NCI-H1694 treated with DMSO at 0.1 percent for 48 hours (cell line): ENCODE measurements around the gene ZNF277.
"Not testable (repeated sequence)": the region's sequence is repeated elsewhere in the genome, so short reads cannot be mapped to it uniquely, and the experiment has no call there.

Experiments
- DNase-seq: peaks from one replicate; lab custom pipeline; 2025; lab: John Stamatoyannopoulos, UW

ZNF277 gene

GRCh38 chr7:112211348-112211907 lies 4.9 kb downstream of the ZNF277 start:
- DNase-seq, result no peak

GRCh38 chr7:112212571-112212970 lies 6.1 kb downstream of the ZNF277 start:
- no peak for DNase-seq

DNA sequence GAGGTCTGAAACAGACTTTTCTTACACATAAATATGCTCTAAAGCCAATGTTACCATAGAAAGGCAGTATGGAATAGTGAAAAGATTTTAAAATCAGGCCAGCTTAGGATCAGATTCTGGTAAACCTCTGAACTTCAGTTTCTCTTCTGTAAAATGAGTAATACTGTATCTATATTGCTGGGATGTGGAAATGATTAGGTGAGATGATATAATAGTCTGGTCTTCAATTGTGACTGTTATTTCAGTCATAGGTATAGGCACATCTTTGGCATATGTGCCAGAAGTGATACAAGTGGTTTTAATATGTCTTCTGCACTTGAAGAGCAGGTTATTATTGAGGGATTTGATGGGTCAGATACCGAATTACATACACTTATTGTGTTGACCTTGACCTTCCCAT lies 7.2 kb downstream of the ZNF277 start:
- no peak for DNase-seq

- no peak for DNase-seq
Observed at GRCh38 chr7:112214268-112214667, 7.8 kb downstream of the ZNF277 start.

DNA sequence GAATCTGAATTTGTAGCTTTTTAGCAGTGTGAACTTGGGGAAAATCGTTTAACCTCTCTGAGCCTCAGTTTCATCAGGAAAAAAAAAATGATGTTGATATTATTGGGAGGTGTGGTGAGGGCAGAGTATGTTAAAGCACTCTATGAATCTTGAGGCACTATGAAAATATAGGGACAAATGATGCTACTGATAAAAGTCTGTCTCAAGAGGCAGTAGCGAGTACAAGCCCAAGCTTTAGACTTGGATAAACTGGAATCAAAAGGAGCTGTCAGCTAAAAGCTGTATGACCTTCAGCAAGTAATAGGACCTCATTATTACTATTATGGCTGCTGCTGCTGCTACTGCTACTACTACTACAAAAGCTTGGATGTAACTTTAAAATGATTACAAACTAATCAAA lies 8.4 kb downstream of the ZNF277 start:
- no peak for DNase-seq

GRCh38 chr7:112215787-112216186 lies 9.3 kb downstream of the ZNF277 start:
- no peak for DNase-seq

GRCh38 chr7:112220877-112221434 lies 14.5 kb downstream of the ZNF277 start:
- no peak for DNase-seq

DNA sequence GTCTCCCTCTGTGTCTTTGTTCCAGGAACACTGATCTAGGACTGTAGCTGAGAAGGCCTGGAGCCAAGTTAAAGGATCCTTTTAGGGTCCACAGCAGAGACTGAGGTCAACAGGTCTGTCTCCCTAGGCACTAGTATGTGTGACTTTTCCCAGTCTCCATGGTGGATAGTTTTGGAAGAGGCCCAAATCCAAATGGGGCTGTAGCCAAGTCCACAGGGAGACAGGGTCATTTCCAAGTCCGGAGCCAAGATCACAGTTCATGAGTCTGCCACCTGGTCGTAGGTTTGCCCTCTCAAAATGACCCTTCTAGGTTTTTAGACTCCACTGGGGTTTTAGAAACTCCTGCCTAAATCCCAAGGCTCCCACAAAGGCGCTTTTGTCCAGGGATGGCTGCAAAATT lies 16.8 kb downstream of the ZNF277 start:
- DNase-seq, result no peak

DNA sequence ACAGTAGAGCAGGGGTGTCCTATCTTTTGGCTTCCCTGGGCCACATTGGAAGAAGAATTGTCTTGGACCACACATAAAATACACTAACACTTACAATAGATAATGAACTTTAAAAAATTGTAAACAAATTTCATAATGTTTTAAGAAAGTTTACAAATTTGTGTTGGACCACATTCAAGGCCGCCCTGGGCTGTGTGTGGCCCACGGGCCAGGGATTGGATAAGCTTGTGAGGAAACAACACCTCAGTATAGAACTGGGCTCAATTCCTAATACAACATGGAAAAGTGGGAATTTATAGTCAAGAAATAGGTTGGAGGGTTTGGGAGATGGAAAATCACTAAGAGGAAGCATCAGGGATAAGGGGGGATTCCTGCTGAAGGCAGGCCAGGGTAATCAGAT lies 17.7 kb downstream of the ZNF277 start:
- no peak for DNase-seq

- DNase-seq, result no peak
Observed at GRCh38 chr7:112225006-112225405, 18.5 kb downstream of the ZNF277 start.

DNA sequence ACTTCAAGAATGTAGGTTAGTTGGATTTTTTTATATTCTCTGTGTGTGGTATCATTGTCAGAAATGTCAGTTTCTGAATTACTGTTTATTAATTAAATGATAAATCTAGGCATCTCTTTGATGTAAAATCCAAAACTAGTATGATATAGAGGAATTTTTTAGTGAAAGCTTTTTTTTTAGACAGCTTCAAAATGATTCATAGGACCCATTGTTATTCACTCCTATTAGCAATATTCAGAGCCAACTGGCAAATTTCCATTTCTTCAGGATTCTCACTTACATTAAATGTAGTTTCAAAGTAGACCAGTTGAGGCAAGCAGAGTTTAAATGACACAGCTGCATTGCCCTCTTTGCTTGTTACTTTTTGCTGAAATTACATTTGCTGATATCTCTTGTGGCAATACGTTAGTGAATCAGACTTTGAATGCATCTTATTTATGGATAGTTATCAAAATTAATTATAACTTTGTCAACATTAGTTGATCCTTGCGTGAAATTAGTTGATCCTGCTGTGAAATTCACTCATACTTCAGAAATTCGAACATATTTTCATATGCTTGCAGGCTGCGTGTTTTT lies 20.3 kb downstream of the ZNF277 start:
- no peak for DNase-seq

GRCh38 chr7:112228632-112229031 lies 22.1 kb downstream of the ZNF277 start:
- DNase-seq, result no peak

GRCh38 chr7:112232212-112232978 lies 25.9 kb downstream of the ZNF277 start:
- DNase-seq, result no peak

DNA sequence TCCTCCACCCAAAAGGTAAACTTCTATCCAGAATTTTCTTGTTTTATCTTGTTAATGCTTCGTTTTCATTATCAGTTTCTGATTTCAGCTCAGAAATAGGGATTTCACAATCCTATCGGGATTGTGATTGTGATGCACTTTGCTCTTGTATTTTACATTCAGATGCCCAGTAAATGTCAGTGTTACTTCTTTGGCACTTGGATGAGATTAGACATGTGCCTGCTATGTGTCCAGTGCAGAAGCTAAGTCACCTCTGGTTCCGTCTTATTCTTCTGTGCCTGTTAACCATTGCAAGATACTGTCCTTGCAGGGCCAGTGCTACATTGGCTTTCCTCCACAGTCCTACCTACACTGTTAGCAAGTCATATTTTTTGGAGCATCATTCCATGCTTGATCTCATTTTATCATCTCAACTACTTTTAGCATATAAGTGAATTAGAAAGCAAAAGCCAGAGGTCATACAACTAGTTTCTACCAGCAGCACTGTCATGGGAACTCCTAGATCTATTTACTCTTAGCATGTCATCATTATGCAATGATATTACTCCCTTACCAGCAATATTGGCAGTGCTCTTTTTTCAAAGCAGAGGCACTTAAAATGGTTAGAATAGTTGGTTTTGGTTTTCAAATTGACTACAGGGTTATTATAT lies 26.7 kb downstream of the ZNF277 start:
- no peak for DNase-seq

DNA sequence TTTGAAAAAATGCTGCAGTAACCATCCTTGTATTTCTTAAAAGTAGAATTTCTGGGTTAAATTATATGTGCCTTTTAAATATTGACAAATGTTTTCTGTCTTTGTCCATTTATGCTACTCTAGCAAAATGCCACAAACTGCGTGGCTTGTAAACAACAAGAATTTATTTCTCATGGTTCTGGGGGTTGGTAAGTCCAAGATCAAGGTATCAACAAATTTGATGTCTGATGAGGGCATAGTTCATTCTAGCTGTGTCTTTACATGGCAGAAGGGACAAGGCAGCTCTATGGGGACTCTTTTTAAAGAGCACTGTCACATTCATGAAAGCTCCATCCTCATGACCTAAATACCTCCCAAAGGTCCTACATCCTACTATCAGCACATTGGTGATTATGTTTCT lies 27.7 kb downstream of the ZNF277 start:
- no peak for DNase-seq

GRCh38 chr7:112236597-112236996 lies 30.1 kb downstream of the ZNF277 start:
- no peak for DNase-seq

GRCh38 chr7:112238330-112238729 lies 31.8 kb downstream of the ZNF277 start:
- DNase-seq, result no peak

DNA sequence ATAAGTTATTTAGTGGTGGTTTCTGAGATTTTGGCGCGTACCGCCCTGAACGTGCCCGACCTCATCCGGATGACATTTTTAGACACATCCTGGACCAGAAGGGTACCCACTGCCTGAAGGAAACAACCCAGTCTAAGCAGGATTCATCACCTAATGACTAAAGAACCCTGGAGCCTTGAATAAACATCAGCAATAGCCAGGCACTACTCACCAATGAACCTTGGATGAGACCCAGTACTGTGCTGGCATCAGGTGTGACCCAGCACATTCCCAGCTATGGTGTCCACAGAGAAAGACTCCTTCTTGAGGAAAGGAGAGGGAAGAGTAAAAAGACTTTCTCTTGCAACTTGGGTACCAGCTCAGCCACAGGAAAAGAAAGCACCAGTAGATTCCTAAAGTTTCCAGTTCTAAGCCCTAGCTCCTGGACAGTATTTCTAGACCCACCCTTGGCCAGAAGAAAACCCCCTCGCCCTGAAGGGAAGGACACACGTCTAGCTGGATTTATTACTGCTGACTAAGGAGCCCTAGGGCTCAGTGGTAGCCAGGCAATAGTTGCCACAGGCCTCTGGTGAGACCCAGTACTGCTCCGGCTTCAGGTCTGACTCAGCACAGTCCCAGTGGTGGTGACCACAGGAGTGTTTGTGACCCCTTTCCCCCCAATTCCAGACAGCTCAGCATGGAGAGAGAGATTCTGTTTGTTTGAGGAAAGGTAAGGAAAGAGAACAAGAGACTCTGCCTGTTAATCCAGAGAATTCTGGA lies 32.5 kb downstream of the ZNF277 start:
- no peak for DNase-seq

- no peak for DNase-seq
Observed at GRCh38 chr7:112248598-112248997, 42.1 kb downstream of the ZNF277 start.

GRCh38 chr7:112249967-112250366 lies 43.5 kb downstream of the ZNF277 start:
- DNase-seq, result not testable (repeated sequence)

DNA sequence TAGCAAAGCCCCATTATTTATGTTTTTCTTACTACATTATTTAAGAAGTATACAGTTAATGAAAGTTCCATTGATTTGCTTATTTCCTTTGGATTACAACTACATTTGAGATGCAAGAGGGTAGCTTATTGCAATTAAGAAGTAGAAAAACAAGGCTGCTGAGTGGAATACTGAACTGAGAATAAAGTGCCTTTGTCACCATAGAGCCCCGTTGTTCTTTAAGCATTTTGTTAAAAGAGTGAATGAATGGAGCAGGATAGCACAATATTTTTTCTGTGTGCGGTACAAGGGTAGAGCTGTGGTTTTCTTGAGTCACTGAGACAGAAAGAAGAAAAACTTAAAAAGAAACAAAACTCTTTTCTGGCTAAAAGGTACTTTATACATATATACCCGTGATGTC lies 45.6 kb downstream of the ZNF277 start:
- no peak for DNase-seq

DNA sequence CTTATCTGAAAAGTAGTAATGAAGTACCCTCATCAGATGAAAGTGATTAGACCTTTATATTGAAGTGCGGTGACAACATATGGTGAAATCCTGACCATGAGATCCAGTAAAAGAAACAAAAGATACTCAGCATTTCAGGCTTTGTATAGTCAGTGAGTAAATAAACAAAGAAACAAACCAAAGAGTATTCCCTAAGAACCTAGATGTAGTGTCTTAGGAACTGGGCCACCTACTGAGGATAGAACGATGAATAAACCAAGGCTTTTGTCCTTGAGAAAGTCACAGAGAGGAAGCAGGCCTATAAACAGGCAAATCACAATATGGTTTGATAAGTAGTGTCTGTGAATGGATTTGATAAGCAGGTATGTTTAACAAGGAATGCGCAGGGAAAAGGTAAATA lies 46.2 kb downstream of the ZNF277 start:
- DNase-seq, result no peak
